Ecto neural progenitor cell (in vitro differentiated cells): ENCODE data around the gene SMIM8.
"Not testable (repeated sequence)": the region's sequence is repeated elsewhere in the genome, so short reads cannot be mapped to it uniquely, and the experiment has no call there.

Source experiments
- DNase-seq: peaks from one replicate; pipeline ENCODE4 v3.0.0-alpha.2; 2018; ENCODE audit warnings: low spot score

SMIM8 gene, protein sequence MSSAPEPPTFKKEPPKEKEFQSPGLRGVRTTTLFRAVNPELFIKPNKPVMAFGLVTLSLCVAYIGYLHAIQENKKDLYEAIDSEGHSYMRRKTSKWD

GRCh38 chr6:87322304-87323212 lies at the start of gene SMIM8:
Gene SMIM8, plus strand, starts transcription at chr6:87322588. Its CDS starts 14,444 bp downstream, at chr6:87337032.
- peak; percentile 91 for DNase-seq

- DNase-seq, result no peak
Measured at GRCh38 chr6:87274660-87275274, 47.6 kb upstream of the SMIM8 start.

DNA sequence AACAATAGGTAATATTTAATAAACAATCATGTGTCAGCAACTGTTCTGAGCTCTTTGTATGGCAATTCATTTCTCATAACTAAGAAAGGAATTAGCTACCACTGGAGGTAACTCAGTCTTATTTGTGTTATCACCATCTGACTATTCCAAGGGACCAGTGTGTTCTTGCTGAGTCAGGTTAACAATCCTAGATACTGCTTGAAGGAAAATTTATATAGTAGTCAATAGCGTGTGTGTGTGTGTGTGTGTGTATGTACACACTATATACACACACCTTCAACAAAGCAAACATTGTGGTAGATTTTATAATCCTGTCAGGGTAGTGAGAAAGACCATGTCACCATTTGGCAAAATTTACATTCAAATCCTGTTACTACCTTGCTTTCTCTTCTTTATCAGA lies 45.8 kb upstream of the SMIM8 start:
- no peak for DNase-seq

DNA sequence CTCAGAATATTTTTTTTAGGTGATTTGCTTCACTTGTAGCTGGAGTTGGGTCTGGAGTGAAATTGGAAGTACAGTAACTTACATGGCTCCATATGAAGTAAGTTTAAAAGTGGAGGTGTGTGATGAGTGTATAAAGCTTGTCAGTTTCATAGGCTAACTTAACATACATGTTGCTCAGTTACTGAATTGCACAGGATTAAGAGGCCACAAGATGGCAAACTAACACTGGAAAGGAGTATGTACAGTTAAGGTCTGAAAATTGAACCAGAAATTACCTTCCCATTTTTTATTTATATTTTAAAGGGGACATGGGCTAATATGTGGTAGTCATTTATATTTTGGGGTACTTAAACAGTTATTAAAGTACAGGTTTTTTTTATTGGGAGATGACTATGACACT lies 45.3 kb upstream of the SMIM8 start:
- DNase-seq, result no peak

GRCh38 chr6:87279196-87279595 lies 43.2 kb upstream of the SMIM8 start:
- no peak for DNase-seq

DNA sequence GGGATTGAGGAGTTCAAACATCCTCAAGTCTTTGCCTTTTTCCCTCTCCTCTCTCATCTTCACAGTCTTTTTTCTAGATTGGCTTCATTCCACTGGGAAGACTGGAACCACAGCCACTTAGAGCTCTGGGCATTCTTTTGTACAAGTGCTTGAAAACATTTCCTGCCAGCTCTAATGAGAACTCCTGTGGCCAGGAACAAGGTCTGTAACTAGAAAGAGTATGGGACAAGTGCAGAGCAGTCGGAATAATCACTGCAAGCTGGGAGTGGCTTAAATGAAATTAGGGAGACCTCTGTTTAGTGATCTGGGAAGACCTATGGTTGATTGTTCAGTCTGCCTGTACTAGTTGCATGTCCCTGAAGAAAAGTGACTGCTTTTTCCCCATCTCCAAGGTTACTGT lies 41.0 kb upstream of the SMIM8 start:
- no peak for DNase-seq

DNA sequence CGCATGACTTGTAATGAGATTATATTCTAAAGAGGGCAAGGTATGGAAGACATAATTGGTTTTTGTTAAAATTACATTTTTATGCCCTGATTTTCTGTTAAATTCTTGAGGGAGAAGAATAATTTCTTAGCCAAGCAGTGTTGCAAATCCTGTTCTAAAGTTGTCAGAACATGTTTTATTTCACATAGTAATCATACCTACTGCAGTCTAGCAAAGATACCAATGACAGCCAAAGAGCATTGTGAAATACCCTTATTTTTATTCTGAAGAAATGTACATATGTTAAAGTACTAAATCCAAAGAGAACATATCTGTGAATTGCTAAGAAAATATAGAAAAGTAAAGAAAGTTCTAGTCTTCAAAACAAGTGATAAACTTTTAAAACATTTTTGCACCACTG lies 39.6 kb upstream of the SMIM8 start:
- DNase-seq, result no peak

GRCh38 chr6:87283461-87283860 lies 38.9 kb upstream of the SMIM8 start:
- no peak for DNase-seq

GRCh38 chr6:87287251-87287650 lies 35.1 kb upstream of the SMIM8 start:
- DNase-seq, result no peak

GRCh38 chr6:87289571-87289970 lies 32.8 kb upstream of the SMIM8 start:
- DNase-seq, result no peak

DNA sequence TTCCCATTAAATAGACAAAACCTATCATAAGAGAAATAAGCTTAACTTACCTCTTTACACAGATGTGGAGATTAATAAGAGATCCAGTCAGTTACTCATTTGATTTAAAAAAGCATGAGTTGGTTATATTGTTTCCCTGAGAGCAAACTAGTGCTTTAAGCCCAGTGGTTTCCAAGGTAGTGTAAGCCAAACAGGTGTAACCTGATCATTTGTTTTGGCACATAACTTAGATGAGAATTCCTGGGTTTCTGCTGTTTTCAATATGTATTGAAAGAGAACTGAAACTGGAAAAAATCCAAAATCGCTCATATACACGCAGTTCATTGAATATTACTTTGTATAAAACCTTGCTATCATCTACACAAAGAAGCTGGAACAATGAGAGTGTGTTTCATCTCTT lies 30.5 kb upstream of the SMIM8 start:
- DNase-seq, result no peak

- no peak for DNase-seq
Measured at GRCh38 chr6:87293526-87293925, 28.9 kb upstream of the SMIM8 start.

DNA sequence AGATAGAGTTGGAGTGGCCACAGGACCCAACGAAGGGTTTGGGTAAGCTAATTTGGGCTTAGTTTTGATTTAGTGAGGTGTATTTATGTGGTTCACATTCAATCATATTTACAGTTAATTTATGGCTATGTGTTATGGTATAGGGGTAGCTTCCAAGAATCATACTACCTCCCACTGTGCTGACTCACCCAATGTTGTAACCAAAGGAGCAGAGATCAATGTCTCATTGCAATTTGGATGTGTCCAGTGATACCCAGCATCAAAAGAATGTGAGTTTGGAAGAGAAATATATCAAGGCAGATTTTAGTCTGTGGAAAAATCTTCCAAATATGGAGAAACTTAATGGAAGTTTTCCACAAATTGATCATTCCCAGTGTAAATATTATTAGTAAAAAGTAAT lies 25.3 kb upstream of the SMIM8 start:
- no peak for DNase-seq

DNA sequence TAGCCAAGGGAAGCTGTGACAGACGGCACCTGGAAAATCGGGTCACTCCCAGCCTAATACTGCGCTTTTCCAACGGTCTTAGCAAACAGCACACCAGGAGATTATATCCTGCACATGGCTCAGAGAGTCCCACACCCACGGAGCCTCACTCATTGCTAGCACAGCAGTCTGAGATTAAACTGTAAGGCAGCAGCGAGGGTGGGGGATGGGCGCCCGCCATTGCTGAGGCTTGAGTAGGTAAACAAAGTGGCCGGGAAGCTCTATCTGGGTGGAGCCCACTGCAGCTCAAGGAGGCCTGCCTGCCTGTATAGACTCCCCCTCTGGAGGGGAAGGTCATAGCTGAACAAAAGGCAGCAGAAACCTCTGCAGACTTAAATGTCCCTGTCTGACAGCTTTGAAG lies 21.1 kb upstream of the SMIM8 start:
- not testable (repeated sequence) for DNase-seq

- DNase-seq, result no peak
Measured at GRCh38 chr6:87308970-87309369, 13.4 kb upstream of the SMIM8 start.

DNA sequence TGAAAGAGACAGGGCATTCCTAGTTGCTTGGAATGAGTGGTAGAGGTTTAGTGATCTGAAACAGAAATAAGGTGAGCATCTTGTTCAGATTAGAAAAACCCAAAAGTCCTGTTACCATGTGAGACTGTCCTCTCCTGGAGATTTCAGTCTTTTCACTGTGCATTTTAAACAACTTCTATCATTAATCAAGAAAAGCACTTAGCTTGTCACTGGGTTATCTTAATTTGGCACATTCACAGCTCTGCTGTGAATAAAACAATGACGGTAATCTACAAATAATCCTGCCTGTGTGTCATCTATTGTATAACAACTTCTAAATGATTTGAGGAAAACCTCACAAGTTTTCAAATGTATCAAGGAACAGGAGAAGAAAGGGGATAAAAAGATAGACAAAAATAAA lies 9.5 kb upstream of the SMIM8 start:
- DNase-seq, result no peak

GRCh38 chr6:87315071-87315470 lies 7.3 kb upstream of the SMIM8 start:
- DNase-seq, result no peak

DNA sequence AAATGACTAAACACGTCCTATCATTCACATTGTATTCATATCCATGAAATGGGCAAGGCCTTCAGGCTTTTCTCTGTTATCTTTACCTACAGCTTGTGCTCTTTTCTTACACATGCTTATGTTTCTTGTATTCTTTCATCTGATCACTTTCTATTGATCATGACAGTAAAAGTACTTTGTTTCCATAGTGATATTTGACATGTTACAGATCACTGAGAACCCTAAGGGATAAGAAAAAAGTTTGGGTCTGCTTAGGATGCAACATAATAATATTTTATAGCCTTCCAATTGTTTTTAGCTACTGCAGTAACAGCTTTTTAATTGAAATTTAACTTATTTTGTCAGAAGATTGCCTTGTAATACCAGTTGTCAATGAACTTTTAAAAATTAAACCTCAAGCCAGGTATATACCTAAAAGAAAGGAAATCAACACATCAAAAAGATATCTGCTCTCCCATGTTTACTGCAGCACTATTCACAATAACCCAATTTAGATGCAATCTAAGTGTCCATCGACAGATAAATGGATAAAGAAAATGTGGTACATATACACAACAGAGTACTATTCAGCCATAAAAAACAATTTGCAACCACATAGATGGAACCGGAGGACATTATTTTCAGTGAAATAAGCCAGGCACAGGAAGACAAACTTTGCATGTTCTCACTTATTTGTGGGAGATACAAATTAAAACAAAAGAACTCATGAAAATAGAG lies 3.0 kb upstream of the SMIM8 start:
- DNase-seq, result no peak

GRCh38 chr6:87323880-87324279 lies 1.5 kb downstream of the SMIM8 start:
- not testable (repeated sequence) for DNase-seq

DNA sequence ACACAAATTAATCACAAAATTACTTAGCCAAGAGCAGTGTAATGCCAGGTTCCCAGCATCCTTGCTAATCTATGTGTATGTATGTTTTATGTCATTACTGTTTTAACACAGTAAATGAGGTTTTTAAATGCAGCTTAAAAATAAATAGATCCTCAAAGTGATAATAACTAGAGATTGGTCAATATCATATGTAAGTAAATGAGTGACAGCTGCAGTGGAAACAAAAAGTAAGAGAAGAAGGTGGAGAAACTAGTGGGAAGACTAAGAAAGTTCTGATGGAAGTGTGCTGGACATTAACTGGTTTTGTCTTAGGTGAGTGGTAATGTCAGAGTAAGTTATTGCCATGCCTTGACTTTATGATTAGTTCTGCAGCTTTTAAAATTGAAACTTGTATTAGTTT lies 8.6 kb downstream of the SMIM8 start:
- no peak for DNase-seq

GRCh38 chr6:87333033-87333432 lies 10.6 kb downstream of the SMIM8 start:
- no peak for DNase-seq

- DNase-seq, result no peak
Measured at GRCh38 chr6:87333591-87334181, 11.3 kb downstream of the SMIM8 start.
